PFSK-1 (cell line): ENCODE data around the gene FOXK2.

Experiments used
- FOXP2 ChIP-seq: optimal IDR thresholded peaks from 2 replicates; pipeline ENCODE3; 2011; ENCODE audit warnings: borderline replicate concordance, control low read depth, inconsistent platforms; ENCODE audit not compliant: insufficient read depth; ENCODE audit errors: extremely low read length, extremely low read depth
- POLR2AphosphoS5 ChIP-seq: IDR thresholded peaks from 2 replicates; pipeline ENCODE4 v1.6.1; 2012; ENCODE audit warnings: low read depth, mild to moderate bottlenecking, control low read depth, low read length, moderate library complexity
- REST ChIP-seq, 2 experiments: IDR thresholded peaks; 2 replicates each; pipeline versions ENCODE4 v1.6.1 to v1.8.0; 2011 to 2012; ENCODE audit warnings: low read depth in 2 of 2, low read length in 2 of 2, control low read depth in 1 of 2, inconsistent platforms in 1 of 2, mild to moderate bottlenecking in 1 of 2, moderate library complexity in 1 of 2; ENCODE audit not compliant: insufficient read depth in 1 of 2
- SIN3A ChIP-seq: IDR thresholded peaks from 2 replicates; pipeline ENCODE4 v1.6.1; 2012; ENCODE audit warnings: mild to moderate bottlenecking, low read length, moderate library complexity, borderline replicate concordance; ENCODE audit not compliant: insufficient read depth
- TAF1 ChIP-seq: IDR thresholded peaks from 2 replicates; pipeline ENCODE4 v1.6.1; 2012; ENCODE audit warnings: low read length, control low read depth, borderline replicate concordance; ENCODE audit not compliant: insufficient read depth

GRCh38 chr17:82596837-82597672, 77.5 kb downstream of the FOXK2 start:
- TF ChIP-seq REST (IDR thresholded peaks at IDR 0.05; ENCODE audit: insufficient read depth in 1 of 2, low read depth in 2 of 2, low read length in 2 of 2) (no peak), SIN3A (no peak), FOXP2 (no peak), POLR2AphosphoS5 (no peak), TAF1 (no peak)
